Activated T-helper 17 cell treated with anti-CD3 and anti-CD28 coated beads, Interleukin-2, amount 50 U/mL, for 72 hours (primary cell): ENCODE data around the gene RSBN1L. TPM values are rescaled to one million over a fixed set of nuclear protein-coding genes. Genes with fewer than 3 reads are reported as not detected.
A peak's percentile ranks its signal among the peaks of the same experiment; 100 is the strongest.
"Not testable (repeated sequence)": the region's sequence is repeated elsewhere in the genome, so short reads cannot be mapped to it uniquely, and the experiment has no call there.

Experiments used
- ATAC-seq: fragments of 150-1000 bp; cut with Tn5 transposase; replicated peaks from 2 replicates; pipeline ENCODE4 v1.10.0; 2021; ENCODE audit warnings: mild to moderate bottlenecking, moderate library complexity
- H3K27ac Mint-ChIP-seq: one replicate; pipeline ENCODE4 v1.8.0; 2022; ENCODE audit warnings: mixed read lengths
- H3K27me3 Mint-ChIP-seq: one replicate; pipeline ENCODE4 v1.8.0; 2022; ENCODE audit warnings: mixed read lengths
- H3K36me3 Mint-ChIP-seq: one replicate; pipeline ENCODE4 v1.8.0; 2022; ENCODE audit warnings: low read depth, mild to moderate bottlenecking, mixed read lengths
- H3K4me1 Mint-ChIP-seq: one replicate; pipeline ENCODE4 v1.8.0; 2022; ENCODE audit warnings: mixed read lengths
- H3K4me3 Mint-ChIP-seq: one replicate; pipeline ENCODE4 v1.8.0; 2022; ENCODE audit warnings: mild to moderate bottlenecking, mixed read lengths
- H3K9me3 Mint-ChIP-seq: one replicate; pipeline ENCODE4 v1.8.0; 2022; ENCODE audit warnings: mixed read lengths
- total RNA-seq, 2 donors: library from RNA; stranded (reverse); gene quantifications; one replicate each; pipeline ENCODE4 v1.2.3, GENCODE V29; 2022

RSBN1L gene
- total RNA-seq, 2 donors from 2014 or later, result 15.1 to 21.6 TPM

DNA sequence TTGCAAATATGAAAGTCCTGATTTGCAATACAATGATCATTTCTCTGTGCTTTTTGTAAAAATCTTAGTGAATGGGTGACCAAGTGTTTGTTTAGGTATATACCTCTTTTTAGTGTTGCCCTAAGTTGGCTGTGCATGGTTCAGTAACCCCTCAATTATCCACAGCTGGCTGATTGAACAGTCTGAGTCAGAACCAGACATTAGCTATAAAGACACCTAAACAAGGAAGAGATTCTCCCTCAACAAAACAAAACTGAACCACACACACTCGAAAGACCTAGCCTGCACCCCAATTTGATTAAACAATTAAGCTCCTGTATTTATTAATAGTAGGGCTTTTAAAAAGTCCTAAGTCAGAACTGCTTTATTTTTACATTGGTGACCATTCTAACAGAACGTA, 2.8 kb downstream of the RSBN1L start:
- H3K27me3 Mint-ChIP-seq, result no peaks in the 10 kb centered on the region
- H3K36me3 Mint-ChIP-seq, result peaks cover 30% of the 10 kb centered on the region
- no peaks in the 10 kb centered on the region for H3K9me3 Mint-ChIP-seq
- H3K4me3 Mint-ChIP-seq, result peak overlapping the region; percentile 98
- peaks cover 24% of the 10 kb centered on the region for H3K4me1 Mint-ChIP-seq
- ATAC-seq, result no peak
- H3K27ac Mint-ChIP-seq, result peak overlapping the region; percentile 74

DNA sequence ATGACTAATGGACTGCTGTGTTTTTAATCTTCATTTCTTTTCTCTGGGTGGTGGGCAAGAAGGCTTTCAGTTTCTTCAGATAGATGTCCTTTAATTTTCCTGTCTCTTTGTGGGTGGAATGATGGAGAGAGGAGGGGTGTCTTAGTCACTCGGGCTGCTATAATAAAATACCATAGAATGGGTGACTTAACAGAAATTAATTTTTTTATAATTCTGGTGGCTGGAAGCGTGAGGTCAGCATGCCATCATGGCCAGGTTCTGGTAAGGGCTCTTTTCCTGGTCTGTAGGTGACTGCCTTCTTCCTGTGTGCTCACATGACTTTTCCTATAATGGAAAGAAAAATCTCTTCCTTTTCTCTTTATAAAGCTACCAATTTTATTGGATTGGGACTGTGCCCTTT, 6.3 kb downstream of the RSBN1L start:
- H3K9me3 Mint-ChIP-seq, result no peaks in the 10 kb centered on the region
- peak overlapping the region; percentile 30 for H3K4me3 Mint-ChIP-seq
- no peaks in the 10 kb centered on the region for H3K27me3 Mint-ChIP-seq
- H3K4me1 Mint-ChIP-seq, result peaks cover 24% of the 10 kb centered on the region
- no peak for ATAC-seq
- peak overlapping the region; percentile 32 for H3K27ac Mint-ChIP-seq
- H3K36me3 Mint-ChIP-seq, result peaks cover 39% of the 10 kb centered on the region

GRCh38 chr7:77702968-77703472, 6.8 kb downstream of the RSBN1L start:
- Mint-ChIP-seq H3K4me3 (peak overlapping the region; percentile 30), H3K4me1 (peaks cover 27% of the 10 kb centered on the region)

GRCh38 chr7:77703669-77704068, 7.4 kb downstream of the RSBN1L start:
- H3K9me3 Mint-ChIP-seq, H3K27me3 Mint-ChIP-seq, H3K27ac Mint-ChIP-seq, H3K4me3 Mint-ChIP-seq, ATAC-seq: not testable (repeated sequence)
- peaks cover 45% of the 10 kb centered on the region for H3K36me3 Mint-ChIP-seq
- peaks cover 31% of the 10 kb centered on the region for H3K4me1 Mint-ChIP-seq

More at GRCh38 chr7:77702968-77703472, 6.8 kb downstream of the RSBN1L start:
- Mint-ChIP-seq H3K27me3 (no peaks in the 10 kb centered on the region), H3K9me3 (no peaks in the 10 kb centered on the region), H3K36me3 (peaks cover 41% of the 10 kb centered on the region), H3K27ac (peak overlapping the region; percentile 32)
- ATAC-seq, result peak; percentile 9

- H3K9me3 Mint-ChIP-seq, result no peaks in the 10 kb centered on the region
- peak overlapping the region; percentile 20 for H3K27ac Mint-ChIP-seq
- ATAC-seq, result peak; percentile 74
- H3K4me1 Mint-ChIP-seq, result peaks cover 34% of the 10 kb centered on the region
- no peaks in the 10 kb centered on the region for H3K27me3 Mint-ChIP-seq
- H3K36me3 Mint-ChIP-seq, result peaks cover 52% of the 10 kb centered on the region
- H3K4me3 Mint-ChIP-seq, result no peak overlapping the region
Measured at GRCh38 chr7:77707504-77707992, 11.3 kb downstream of the RSBN1L start.

DNA sequence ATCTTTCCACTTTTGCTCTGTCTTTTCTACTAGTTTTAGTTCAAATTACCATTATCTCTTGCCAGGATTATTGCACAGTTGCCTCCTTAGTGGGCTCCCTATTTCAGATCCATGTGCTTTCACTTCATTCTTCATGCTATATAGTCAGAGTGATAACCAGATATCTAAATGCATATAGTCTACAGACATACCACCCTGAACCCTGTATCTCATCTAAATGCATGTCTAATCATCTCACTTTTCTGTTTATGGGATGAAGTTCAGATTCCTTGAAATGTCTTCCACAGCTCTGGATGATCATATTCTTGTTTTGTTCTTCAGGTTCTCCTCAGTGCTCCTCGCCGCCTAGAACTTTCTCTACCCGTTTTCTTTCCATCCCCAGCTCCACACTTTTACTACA, 13.8 kb downstream of the RSBN1L start:
- no peak for ATAC-seq
- Mint-ChIP-seq H3K4me1 (peaks cover 38% of the 10 kb centered on the region), H3K36me3 (peaks cover 55% of the 10 kb centered on the region), H3K9me3 (no peaks in the 10 kb centered on the region), H3K27me3 (no peaks in the 10 kb centered on the region), H3K27ac (peak overlapping the region; percentile 20), H3K4me3 (no peak overlapping the region)

DNA sequence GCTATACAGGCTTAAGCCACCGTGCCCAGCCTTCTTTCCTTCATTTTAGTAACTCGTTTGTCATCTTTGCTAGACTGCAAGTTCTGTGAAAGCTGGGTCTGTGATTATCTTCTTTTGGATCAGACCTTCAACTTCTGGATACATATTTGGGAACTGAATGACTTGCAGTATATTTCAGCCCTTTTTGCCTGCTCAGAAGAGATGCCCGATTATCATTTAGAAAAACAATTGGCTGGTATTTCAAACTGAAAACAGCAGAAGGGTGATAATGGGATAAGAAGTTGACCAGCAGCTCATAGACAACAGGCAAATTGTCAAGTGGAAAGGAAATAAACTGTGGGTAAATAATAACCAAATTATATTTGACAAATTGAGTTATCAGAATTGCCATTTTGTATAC, 14.6 kb downstream of the RSBN1L start:
- Mint-ChIP-seq H3K27me3 (no peaks in the 10 kb centered on the region), H3K36me3 (peaks cover 56% of the 10 kb centered on the region), H3K27ac (no peak overlapping the region), H3K9me3 (no peaks in the 10 kb centered on the region), H3K4me1 (peaks cover 41% of the 10 kb centered on the region), H3K4me3 (no peak overlapping the region)
- ATAC-seq, result no peak

- peak; percentile 70 for ATAC-seq
- H3K27ac Mint-ChIP-seq, result no peak overlapping the region
- peaks cover 37% of the 10 kb centered on the region for H3K36me3 Mint-ChIP-seq
- no peaks in the 10 kb centered on the region for H3K27me3 Mint-ChIP-seq
- peak overlapping the region; percentile 26 for H3K4me3 Mint-ChIP-seq
- H3K4me1 Mint-ChIP-seq, result peaks cover 43% of the 10 kb centered on the region
- no peaks in the 10 kb centered on the region for H3K9me3 Mint-ChIP-seq
Measured at GRCh38 chr7:77714195-77714594, 17.9 kb downstream of the RSBN1L start.

DNA sequence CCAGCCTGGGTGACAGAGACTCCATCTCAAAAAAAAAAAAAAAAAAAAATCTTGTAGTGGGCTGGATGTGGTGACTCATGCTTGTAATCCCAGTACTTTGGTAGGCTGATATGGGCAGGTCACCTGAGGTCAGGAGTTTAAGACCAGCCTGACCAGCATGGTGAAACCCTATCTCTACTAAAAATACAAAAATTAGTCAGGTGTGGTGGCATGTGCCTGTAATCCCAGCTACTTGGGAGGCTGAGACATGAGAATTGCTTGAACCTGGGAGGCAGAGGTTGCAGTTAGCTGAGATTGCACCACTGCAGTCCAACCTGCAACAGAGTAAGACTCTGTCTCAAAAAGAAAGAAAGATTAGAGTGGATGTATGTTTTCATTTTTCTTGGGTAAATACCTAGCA, 18.7 kb downstream of the RSBN1L start:
- peaks cover 34% of the 10 kb centered on the region for H3K36me3 Mint-ChIP-seq
- peaks cover 39% of the 10 kb centered on the region for H3K4me1 Mint-ChIP-seq
- H3K4me3 Mint-ChIP-seq, H3K27me3 Mint-ChIP-seq, H3K27ac Mint-ChIP-seq, H3K9me3 Mint-ChIP-seq: not testable (repeated sequence)
- ATAC-seq, result peak; percentile 78

DNA sequence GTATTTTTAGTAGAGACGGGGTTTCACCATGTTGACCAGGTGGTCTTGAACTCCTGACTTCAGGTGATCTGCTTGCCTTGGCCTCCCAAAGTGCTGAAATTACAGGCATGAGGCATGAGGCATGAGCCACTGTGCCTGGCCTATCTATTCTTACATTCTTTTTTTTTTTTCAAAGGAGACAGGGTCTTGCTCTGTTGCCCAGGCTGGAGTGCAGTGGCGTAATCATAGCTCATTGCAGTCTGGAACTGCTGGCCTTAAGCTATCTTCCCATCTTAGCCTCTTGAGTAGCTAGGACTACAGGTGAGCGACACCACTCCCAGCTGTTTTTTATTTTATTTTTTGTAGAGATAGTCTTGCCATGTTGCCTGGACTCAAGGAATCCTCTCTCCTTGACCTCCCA, 20.5 kb downstream of the RSBN1L start:
- Mint-ChIP-seq H3K4me1 (peaks cover 28% of the 10 kb centered on the region), H3K27me3 (no peaks in the 10 kb centered on the region), H3K27ac (no peak overlapping the region), H3K36me3 (peaks cover 15% of the 10 kb centered on the region), H3K4me3 (no peak overlapping the region), H3K9me3 (no peaks in the 10 kb centered on the region)
- ATAC-seq, result no peak

DNA sequence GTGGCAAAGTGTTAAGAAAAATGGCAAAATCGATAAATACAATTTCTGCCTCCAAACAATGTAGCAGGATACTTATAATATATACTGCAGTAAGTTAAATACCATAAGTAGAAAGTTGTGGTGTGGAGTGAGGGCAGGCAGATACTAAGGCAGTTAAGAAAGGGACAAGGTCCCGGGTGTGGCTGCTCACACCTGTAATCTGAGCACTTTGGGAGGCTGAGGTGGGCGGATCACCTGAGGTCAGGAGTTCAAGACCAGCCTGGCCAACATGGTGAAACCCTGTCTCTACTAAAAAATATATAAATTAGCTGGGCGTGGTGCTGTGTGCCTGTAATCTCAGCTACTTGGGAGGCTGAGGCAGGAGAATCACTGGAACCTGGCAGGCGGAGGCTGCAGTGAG, 21.3 kb downstream of the RSBN1L start:
- H3K27ac Mint-ChIP-seq, result peak overlapping the region; percentile 31

GRCh38 chr7:77727527-77727926, 31.3 kb downstream of the RSBN1L start:
- peaks cover 8% of the 10 kb centered on the region for H3K36me3 Mint-ChIP-seq
- no peaks in the 10 kb centered on the region for H3K27me3 Mint-ChIP-seq
- H3K4me1 Mint-ChIP-seq, result peaks cover 23% of the 10 kb centered on the region
- no peaks in the 10 kb centered on the region for H3K9me3 Mint-ChIP-seq
- peak overlapping the region; percentile 66 for H3K27ac Mint-ChIP-seq
- no peak for ATAC-seq
- peak overlapping the region; percentile 43 for H3K4me3 Mint-ChIP-seq

More for the DNA sequence above, 21.3 kb downstream of the RSBN1L start:
- not testable (repeated sequence) for H3K4me3 Mint-ChIP-seq, H3K27me3 Mint-ChIP-seq, ATAC-seq, H3K9me3 Mint-ChIP-seq
- H3K4me1 Mint-ChIP-seq, result peaks cover 28% of the 10 kb centered on the region
- peaks cover 11% of the 10 kb centered on the region for H3K36me3 Mint-ChIP-seq

- ATAC-seq, result no peak
- peak overlapping the region; percentile 43 for H3K4me3 Mint-ChIP-seq
- no peaks in the 10 kb centered on the region for H3K9me3 Mint-ChIP-seq
- peaks cover 8% of the 10 kb centered on the region for H3K36me3 Mint-ChIP-seq
- no peaks in the 10 kb centered on the region for H3K27me3 Mint-ChIP-seq
- peak overlapping the region; percentile 66 for H3K27ac Mint-ChIP-seq
- peaks cover 27% of the 10 kb centered on the region for H3K4me1 Mint-ChIP-seq
Measured at GRCh38 chr7:77727936-77728701, 31.9 kb downstream of the RSBN1L start.

GRCh38 chr7:77729574-77730348, 33.5 kb downstream of the RSBN1L start:
- H3K4me1 Mint-ChIP-seq, result peaks cover 28% of the 10 kb centered on the region
- H3K9me3 Mint-ChIP-seq, result no peaks in the 10 kb centered on the region
- H3K27me3 Mint-ChIP-seq, result no peaks in the 10 kb centered on the region
- ATAC-seq, result no peak
- peak overlapping the region; percentile 66 for H3K27ac Mint-ChIP-seq
- H3K36me3 Mint-ChIP-seq, result peaks cover 8% of the 10 kb centered on the region
- no peak overlapping the region for H3K4me3 Mint-ChIP-seq
